Thyroid gland (tissue), 4 donors: ENCODE measurements around the gene RPS27A.
"Not testable (repeated sequence)": the region's sequence is repeated elsewhere in the genome, so short reads cannot be mapped to it uniquely, and the experiment has no call there.

Source experiments
- CTCF ChIP-seq, 6 experiments: fragments of 200-600 bp in 3 of 6; fragments of 450-650 bp in 3 of 6; sonication (generic) in 3 of 6; IDR thresholded peaks; one replicate each; pipeline ENCODE4 v1.5.1; 2016 to 2019; ENCODE audit warnings: antibody characterized with exemption in 6 of 6, mild to moderate bottlenecking in 2 of 6, inconsistent platforms in 1 of 6, moderate library complexity in 1 of 6
- POLR2A ChIP-seq, 2 donors: fragments of 450-650 bp; IDR thresholded peaks; one replicate each; pipeline ENCODE4 v1.6.1; 2017; ENCODE audit warnings: antibody characterized with exemption in 2 of 2, mild to moderate bottlenecking in 2 of 2, moderate library complexity in 1 of 2

- TF ChIP-seq CTCF, POLR2A (IDR thresholded peaks at IDR 0.05): not testable (repeated sequence)
Measured at GRCh38 chr2:55241582-55241981, 9.1 kb downstream of the RPS27A start.
